ENCODE results near the gene AFF3.

The AFF3 gene

DNA sequence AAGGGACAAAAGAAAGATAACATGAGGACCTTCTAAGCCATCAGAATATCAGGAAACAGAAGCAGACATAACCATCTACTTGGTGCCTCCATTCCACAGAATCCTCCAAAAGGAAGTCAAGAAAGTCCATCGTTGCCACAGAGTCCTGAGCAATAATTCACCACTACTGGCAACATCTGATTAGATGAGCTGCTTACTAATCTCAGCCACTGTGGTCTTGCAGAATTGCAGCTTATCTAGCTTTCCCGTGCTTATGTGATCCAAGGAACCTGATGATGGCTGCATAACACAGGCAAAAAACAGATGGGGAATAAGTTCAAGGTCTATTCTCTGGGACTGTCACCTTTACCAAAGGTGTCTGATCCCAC, 278.5 kb downstream of the AFF3 start:
- DNase-seq (ENCODE audit: low read depth, low spot score): no peak
- H3K4me3 ChIP-seq (ENCODE audit: low read depth, low read length): no peak overlapping the region
- TF ChIP-seq, protein P1, sequence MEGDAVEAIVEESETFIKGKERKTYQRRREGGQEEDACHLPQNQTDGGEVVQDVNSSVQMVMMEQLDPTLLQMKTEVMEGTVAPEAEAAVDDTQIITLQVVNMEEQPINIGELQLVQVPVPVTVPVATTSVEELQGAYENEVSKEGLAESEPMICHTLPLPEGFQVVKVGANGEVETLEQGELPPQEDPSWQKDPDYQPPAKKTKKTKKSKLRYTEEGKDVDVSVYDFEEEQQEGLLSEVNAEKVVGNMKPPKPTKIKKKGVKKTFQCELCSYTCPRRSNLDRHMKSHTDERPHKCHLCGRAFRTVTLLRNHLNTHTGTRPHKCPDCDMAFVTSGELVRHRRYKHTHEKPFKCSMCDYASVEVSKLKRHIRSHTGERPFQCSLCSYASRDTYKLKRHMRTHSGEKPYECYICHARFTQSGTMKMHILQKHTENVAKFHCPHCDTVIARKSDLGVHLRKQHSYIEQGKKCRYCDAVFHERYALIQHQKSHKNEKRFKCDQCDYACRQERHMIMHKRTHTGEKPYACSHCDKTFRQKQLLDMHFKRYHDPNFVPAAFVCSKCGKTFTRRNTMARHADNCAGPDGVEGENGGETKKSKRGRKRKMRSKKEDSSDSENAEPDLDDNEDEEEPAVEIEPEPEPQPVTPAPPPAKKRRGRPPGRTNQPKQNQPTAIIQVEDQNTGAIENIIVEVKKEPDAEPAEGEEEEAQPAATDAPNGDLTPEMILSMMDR (IDR thresholded peaks at IDR 0.05; ENCODE audit: low read depth, low read length): no peak
- in situ Hi-C loops (cut with HindIII; ENCODE audit: low sequenced_read_pairs): no loop called here

DNA sequence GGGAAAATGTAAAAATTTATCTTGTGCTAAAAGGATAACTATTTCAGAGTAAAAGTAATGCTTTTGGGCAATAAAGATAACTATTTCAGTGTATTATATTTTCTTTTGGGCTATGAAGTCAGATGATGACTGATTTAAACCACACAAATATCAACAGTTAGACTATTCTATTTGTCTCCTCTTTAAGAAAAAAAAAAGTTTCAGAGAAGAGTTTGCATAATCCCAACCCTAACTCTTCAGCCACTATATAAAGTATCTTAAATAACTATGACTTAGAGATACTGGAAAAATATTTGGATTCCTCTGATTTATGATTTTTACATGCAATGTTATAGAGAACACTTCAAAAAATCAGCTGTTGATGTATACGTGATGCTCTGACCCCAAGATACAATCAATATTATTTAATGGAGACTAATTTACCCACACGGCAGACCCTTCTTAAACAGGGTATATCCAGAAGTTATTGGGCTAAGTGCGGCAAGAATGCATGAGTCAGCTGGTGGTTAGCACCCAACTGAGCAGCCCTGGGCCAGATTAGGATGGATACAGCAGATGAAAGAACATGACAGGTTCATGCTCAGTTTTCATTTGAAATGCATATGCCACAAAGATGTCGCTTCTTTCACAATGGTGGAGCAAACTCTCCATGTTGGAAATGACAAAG, 279.0 kb downstream of the AFF3 start:
- in situ Hi-C loops (cut with HindIII; ENCODE audit: low sequenced_read_pairs): no loop called here
- peak; percentile 88 for DNase-seq (ENCODE audit: low read depth, low spot score)
- TF ChIP-seq, protein P1 (IDR thresholded peaks at IDR 0.05; ENCODE audit: low read depth, low read length): no peak
- no peak overlapping the region for H3K4me3 ChIP-seq (ENCODE audit: low read depth, low read length)

DNA sequence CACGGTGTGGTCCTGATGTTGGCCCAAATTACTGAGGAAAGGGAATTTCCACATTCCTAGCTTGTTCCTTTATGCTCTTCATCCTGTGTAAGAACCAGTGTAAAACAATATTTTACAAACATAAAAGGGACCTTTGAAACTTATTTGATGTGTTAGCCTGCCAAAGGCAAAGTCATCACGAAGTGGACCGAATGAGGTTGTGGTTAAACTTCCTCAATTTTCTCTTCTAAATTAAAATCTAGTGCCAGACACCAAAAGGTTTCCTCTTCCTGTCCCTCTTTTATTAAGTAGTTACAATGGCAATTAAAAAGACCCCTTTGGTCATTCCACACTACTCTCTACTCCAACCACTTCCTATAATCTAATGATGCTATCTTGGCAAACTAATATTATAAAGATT, 279.8 kb downstream of the AFF3 start:
- no peak for DNase-seq (ENCODE audit: low read depth, low spot score)
- in situ Hi-C loops (cut with HindIII; ENCODE audit: low sequenced_read_pairs): no loop called here
- TF ChIP-seq, protein P1 (IDR thresholded peaks at IDR 0.05; ENCODE audit: low read depth, low read length): no peak
- H3K4me3 ChIP-seq (ENCODE audit: low read depth, low read length): no peak overlapping the region

DNA sequence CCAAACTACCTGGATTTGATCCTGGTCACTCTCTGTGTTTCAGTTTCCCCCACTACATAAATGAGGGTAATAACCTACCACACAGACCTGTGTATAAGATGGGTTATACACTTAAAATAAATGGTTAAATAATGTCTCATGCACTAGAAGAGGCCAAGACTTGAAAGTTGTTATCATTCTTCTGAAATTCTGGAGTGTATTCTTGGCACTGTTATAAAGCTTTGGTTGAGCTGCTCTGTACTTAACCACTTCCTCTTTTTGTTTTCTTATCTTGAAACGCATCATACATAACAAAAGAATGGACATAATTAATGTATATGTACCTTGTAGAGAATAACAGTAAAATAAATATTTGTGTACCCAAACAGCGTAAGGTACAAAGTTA, 281.0 kb downstream of the AFF3 start:
- in situ Hi-C loops (cut with HindIII; ENCODE audit: low sequenced_read_pairs): no loop called here
- TF ChIP-seq, protein P1 (IDR thresholded peaks at IDR 0.05; ENCODE audit: low read depth, low read length): no peak
- peak; percentile 83 for DNase-seq (ENCODE audit: low read depth, low spot score)
- no peak overlapping the region for H3K4me3 ChIP-seq (ENCODE audit: low read depth, low read length)

DNA sequence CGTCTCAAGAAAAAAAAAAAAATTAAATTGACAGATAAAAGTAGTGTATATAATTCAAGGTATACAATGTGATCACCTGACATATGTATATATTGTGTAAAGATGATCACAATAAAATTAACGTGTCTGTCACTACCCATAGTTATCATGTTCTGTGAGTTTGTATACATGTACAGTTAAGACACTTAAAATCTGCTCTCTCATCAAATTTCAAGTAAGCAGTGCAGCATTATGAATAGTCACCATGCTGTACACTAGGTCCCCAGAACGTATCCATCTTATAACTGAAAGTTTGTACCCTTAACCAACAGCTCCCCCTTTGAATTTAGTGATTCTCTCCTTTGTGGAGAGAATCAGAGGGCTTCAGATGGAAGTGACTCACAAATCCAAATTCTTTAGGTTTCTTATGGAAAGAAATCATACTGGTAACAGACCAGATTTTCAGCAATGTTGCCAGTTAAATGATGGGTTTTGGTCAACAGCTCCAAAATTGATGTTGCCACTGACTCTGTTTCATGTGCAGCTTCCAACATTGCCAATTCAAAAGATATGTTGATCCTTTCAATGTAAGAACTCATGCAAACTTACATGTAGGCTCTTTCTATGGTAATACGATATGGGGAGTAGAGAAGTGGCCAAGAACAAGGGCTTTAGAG, 281.5 kb downstream of the AFF3 start:
- in situ Hi-C loops (cut with HindIII; ENCODE audit: low sequenced_read_pairs): no loop called here
- no peak for DNase-seq (ENCODE audit: low read depth, low spot score)
- no peak overlapping the region for H3K4me3 ChIP-seq (ENCODE audit: low read depth, low read length)
- TF ChIP-seq, protein P1 (IDR thresholded peaks at IDR 0.05; ENCODE audit: low read depth, low read length): no peak

DNA sequence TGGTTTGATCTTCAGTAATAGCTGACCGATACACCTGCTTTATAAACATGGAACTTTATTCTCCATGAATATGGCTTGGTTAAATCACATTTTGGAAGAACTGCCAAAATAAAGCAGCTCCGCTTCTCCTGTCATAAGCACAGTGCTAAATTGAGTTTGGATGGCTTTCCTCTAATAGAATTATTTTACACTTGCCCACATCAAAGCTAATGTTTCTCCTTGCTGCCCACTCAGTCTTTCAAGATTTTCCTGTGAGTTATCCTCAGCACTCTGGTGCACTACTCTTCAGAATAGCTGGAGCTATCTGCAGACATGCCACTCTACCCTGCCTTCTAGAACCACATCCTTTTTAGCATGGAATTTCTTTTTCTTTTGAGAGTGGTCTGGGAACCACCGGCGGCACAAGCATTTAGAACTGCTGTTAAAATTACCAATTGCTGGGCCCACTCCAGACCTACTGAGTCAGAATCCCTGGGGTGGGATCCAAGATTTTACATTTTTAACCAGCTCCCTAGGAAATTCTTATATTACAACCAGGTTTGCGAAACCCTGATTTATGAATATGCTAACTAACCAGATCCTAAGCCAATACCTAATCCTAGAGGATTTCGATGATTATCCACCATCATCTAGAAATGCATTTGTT, 283.3 kb downstream of the AFF3 start:
- in situ Hi-C loops (cut with HindIII; ENCODE audit: low sequenced_read_pairs): no loop called here
- DNase-seq (ENCODE audit: low read depth, low spot score): peak; percentile 86
- TF ChIP-seq, protein P1 (IDR thresholded peaks at IDR 0.05; ENCODE audit: low read depth, low read length): no peak
- H3K4me3 ChIP-seq (ENCODE audit: low read depth, low read length): no peak overlapping the region
